K562 (cell line): ENCODE measurements around the gene HDAC3. TPM values are rescaled to one million over a fixed set of nuclear protein-coding genes. Genes with fewer than 3 reads are reported as not detected.
A peak's percentile ranks its signal among the peaks of the same experiment; 100 is the strongest.

ENCODE experiments used
- BCL6 ChIP-seq: fragments of 250-450 bp; sonication (Bioruptor Pico); IDR thresholded peaks from 2 replicates; pipeline ENCODE4 v1.4.0; 2020
- EP400 ChIP-seq: fragments of 450-650 bp; IDR thresholded peaks from 2 replicates; pipeline ENCODE4 v1.6.1; 2017; ENCODE audit warnings: antibody characterized with exemption, mild to moderate bottlenecking, moderate library complexity
- ETS2 ChIP-seq: IDR thresholded peaks from 2 replicates; pipeline ENCODE4 v1.6.1; 2016; ENCODE audit warnings: borderline replicate concordance, missing genetic modification characterization, mild to moderate bottlenecking, moderate library complexity, missing compliant biosample characterization; ENCODE audit not compliant: poor library complexity, severe bottlenecking
- GATAD2B ChIP-seq: fragments of 450-650 bp; IDR thresholded peaks from 2 replicates; pipeline ENCODE4 v1.6.1; 2017; ENCODE audit warnings: mild to moderate bottlenecking, borderline replicate concordance
- MNT ChIP-seq, 2 experiments: fragments of 450-650 bp; conservative IDR thresholded peaks; 2 replicates each; pipeline ENCODE4 v1.6.1; 2017; ENCODE audit warnings: mild to moderate bottlenecking in 2 of 2, moderate library complexity in 2 of 2
- OTX1 ChIP-seq: fragments of 450-650 bp; formaldehyde crosslinking; IDR thresholded peaks from 2 replicates; pipeline ENCODE4 v1.4.0; 2022; ENCODE audit warnings: mild to moderate bottlenecking
- PML ChIP-seq: IDR thresholded peaks from 2 replicates; pipeline ENCODE4 v1.6.1; 2012; ENCODE audit warnings: low read length, inconsistent platforms
- RAD21 ChIP-seq, 2 experiments: fragments of 250-450 bp in 1 of 2; fragments of 450-650 bp in 1 of 2; sonication (Bioruptor Pico) in 1 of 2; formaldehyde crosslinking in 1 of 2; IDR thresholded peaks in 1 of 2; conservative IDR thresholded peaks in 1 of 2; 2 replicates each; pipeline versions ENCODE4 v1.4.0 to v1.8.0; 2020 to 2022; ENCODE audit warnings: mild to moderate bottlenecking in 2 of 2, moderate library complexity in 1 of 2
- SMARCA4 ChIP-seq: fragments of 450-650 bp; IDR thresholded peaks from 2 replicates; pipeline ENCODE4 v1.6.1; 2016
- SMARCE1 ChIP-seq: fragments of 450-650 bp; IDR thresholded peaks from 2 replicates; pipeline ENCODE4 v1.7.1; 2016; ENCODE audit warnings: mild to moderate bottlenecking
- ZBTB9 ChIP-seq: fragments of 450-650 bp; formaldehyde crosslinking; IDR thresholded peaks from 2 replicates; pipeline ENCODE4 v1.4.0; 2020; ENCODE audit warnings: mild to moderate bottlenecking, moderate library complexity
- ZNF512 ChIP-seq: IDR thresholded peaks from 2 replicates; pipeline ENCODE4 v1.6.1; 2016; ENCODE audit warnings: missing genetic modification characterization, missing compliant biosample characterization
- polyA plus RNA-seq, 8 experiments: library from polyadenylated mRNA; depleted of rRNA in 4 of 8; stranded (reverse) in 5 of 8; unstranded in 3 of 8; fragments of >200 nt; fragmentation: Nextera tagmentation in 2 of 8; fragmentation: Illumina TruSeq in 1 of 8; extraction: Ambion mirVana in 2 of 8; extraction: Trizol in 1 of 8; gene quantifications; 2 replicates each; pipeline versions ENCODE4 v1.2.1 to v1.2.3, GENCODE V29; 2011 to 2014; ENCODE audit warnings: inconsistent platforms in 1 of 8, missing spikeins in 1 of 8
- total RNA-seq, 7 experiments: library from RNA; depleted of rRNA in 6 of 7; stranded (reverse); fragments of >200 nt in 6 of 7; fragmentation: Illumina TruSeq in 2 of 7; extraction: Trizol in 2 of 7; gene quantifications; 2 replicates each; pipeline versions ENCODE4 v1.2.1 to v1.2.3, GENCODE V29; 2011 to 2021; ENCODE audit warnings: low replicate concordance in 1 of 7
- TF ChIP-seq, protein P1 (sequence below), 2 experiments: fragments of 450-650 bp; formaldehyde crosslinking in 1 of 2; IDR thresholded peaks; 2 replicates each; pipeline versions ENCODE4 v1.4.0 to v1.6.1; 2014 to 2020; ENCODE audit warnings: mild to moderate bottlenecking in 2 of 2, borderline replicate concordance in 1 of 2, low read depth in 1 of 2

HDAC3 gene
- total and polyA plus RNA-seq, 9 of the 15 experiments (the other 6 are each of a cell fraction or from before 2014, with no cell fraction given): 89.7 to 191 (median 119) TPM

- TF ChIP-seq, protein P1, sequence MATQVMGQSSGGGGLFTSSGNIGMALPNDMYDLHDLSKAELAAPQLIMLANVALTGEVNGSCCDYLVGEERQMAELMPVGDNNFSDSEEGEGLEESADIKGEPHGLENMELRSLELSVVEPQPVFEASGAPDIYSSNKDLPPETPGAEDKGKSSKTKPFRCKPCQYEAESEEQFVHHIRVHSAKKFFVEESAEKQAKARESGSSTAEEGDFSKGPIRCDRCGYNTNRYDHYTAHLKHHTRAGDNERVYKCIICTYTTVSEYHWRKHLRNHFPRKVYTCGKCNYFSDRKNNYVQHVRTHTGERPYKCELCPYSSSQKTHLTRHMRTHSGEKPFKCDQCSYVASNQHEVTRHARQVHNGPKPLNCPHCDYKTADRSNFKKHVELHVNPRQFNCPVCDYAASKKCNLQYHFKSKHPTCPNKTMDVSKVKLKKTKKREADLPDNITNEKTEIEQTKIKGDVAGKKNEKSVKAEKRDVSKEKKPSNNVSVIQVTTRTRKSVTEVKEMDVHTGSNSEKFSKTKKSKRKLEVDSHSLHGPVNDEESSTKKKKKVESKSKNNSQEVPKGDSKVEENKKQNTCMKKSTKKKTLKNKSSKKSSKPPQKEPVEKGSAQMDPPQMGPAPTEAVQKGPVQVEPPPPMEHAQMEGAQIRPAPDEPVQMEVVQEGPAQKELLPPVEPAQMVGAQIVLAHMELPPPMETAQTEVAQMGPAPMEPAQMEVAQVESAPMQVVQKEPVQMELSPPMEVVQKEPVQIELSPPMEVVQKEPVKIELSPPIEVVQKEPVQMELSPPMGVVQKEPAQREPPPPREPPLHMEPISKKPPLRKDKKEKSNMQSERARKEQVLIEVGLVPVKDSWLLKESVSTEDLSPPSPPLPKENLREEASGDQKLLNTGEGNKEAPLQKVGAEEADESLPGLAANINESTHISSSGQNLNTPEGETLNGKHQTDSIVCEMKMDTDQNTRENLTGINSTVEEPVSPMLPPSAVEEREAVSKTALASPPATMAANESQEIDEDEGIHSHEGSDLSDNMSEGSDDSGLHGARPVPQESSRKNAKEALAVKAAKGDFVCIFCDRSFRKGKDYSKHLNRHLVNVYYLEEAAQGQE (IDR thresholded peaks at IDR 0.05; ENCODE audit: borderline replicate concordance): no peak
- TF ChIP-seq, protein P1 (CRISPR knock-in tag; IDR thresholded peaks at IDR 0.05; ENCODE audit: low read depth): no peak
- TF ChIP-seq ZBTB9 (no peak), ZNF512 (peak; percentile 80), OTX1 (0 out of 2 replicates have a peak, but pooled peaks have one; percentile 4), PML (no peak), RAD21 (CRISPR knock-in tag; conservative IDR thresholded peaks at IDR 0.05 in 1 of 2, IDR thresholded peaks at IDR 0.05 in 1 of 2) (no peak), SMARCA4 (no peak; the same call in 1 of the 2 replicates), EP400 (peak; percentile 38), MNT (conservative IDR thresholded peaks at IDR 0.05) (peak; percentile 46 to 49; a peak in 2 of 4 replicates), SMARCE1 (0 out of 2 replicates have a peak, but pooled peaks have one; percentile 20), GATAD2B (no peak), BCL6 (CRISPR knock-in tag) (no peak), ETS2 (tag) (no peak)
Observed at GRCh38 chr5:141618030-141618803, 18.4 kb downstream of the HDAC3 start (continued).
